ENCODE measurements around the gene KIF18B.
"Not testable (repeated sequence)": the region's sequence is repeated elsewhere in the genome, so short reads cannot be mapped to it uniquely, and the experiment has no call there.

The KIF18B gene

GRCh38 chr17:44968225-44969143 lies 20.9 kb upstream of the KIF18B start, which contains the start of gene C1QL1:
TSS of gene C1QL1 (minus strand) at chr17:44968303. CDS start at chr17:44968048, 255 bp downstream.
- peak; percentile 86 for DNase-seq

DNA sequence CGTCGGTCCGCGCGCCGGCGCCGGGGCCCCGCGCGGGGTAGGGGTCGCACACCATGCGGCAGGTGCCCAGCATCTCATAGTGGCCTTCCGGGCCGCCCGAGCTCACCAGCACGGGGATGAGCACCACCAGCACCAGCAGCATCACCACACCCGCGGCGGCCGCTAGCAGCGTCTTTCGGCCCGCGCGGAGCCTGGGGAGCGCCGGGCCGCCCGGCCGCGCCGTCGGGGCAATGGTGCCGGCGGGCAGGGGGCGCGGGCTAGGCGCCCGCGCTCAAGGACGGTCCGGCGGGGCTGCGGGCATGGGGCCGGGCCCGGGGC lies 20.3 kb upstream of the KIF18B start:
- DNase-seq = no peak

GRCh38 chr17:44967026-44967906 lies 19.7 kb upstream of the KIF18B start:
- DNase-seq = no peak

DNA sequence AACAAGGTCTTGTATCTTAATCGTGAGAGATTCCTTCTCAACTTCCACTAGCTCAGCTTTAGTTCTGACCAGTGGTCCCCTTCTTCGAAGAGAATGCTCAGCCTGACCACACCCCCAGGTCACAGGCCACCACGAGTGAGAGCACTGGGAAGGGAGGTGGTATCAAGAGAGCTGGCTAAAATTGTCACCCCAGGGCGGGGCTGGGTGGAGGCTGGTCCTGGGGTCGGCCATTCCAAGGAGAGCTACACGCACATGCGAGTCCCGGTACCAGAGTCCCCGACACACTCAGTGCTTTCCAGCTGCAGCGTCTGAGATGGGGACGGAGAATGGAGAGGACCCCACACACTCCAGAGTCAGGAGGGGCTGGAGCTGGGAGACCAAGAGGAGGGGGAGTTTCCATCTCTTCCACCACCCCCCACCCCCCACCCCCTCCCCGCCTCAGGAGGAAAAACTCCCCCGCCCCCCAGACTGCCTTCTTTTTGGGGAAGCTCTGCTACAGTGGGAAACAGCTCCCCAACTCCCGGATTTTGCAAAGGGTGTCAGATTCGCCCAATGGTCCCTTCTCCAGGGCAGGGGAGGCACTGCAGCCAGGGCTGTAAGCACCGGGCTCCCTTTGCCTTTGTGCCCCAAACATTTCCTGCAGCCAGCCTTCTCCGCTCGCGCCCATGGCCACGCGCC lies 18.9 kb upstream of the KIF18B start:
- no peak for DNase-seq

GRCh38 chr17:44965481-44966234 lies 18.1 kb upstream of the KIF18B start:
- no peak for DNase-seq

GRCh38 chr17:44961921-44962350 lies 14.4 kb upstream of the KIF18B start:
- DNase-seq = no peak

GRCh38 chr17:44960691-44961090 lies 13.1 kb upstream of the KIF18B start:
- no peak for DNase-seq

GRCh38 chr17:44959821-44960531 lies 12.4 kb upstream of the KIF18B start:
- no peak for DNase-seq

DNA sequence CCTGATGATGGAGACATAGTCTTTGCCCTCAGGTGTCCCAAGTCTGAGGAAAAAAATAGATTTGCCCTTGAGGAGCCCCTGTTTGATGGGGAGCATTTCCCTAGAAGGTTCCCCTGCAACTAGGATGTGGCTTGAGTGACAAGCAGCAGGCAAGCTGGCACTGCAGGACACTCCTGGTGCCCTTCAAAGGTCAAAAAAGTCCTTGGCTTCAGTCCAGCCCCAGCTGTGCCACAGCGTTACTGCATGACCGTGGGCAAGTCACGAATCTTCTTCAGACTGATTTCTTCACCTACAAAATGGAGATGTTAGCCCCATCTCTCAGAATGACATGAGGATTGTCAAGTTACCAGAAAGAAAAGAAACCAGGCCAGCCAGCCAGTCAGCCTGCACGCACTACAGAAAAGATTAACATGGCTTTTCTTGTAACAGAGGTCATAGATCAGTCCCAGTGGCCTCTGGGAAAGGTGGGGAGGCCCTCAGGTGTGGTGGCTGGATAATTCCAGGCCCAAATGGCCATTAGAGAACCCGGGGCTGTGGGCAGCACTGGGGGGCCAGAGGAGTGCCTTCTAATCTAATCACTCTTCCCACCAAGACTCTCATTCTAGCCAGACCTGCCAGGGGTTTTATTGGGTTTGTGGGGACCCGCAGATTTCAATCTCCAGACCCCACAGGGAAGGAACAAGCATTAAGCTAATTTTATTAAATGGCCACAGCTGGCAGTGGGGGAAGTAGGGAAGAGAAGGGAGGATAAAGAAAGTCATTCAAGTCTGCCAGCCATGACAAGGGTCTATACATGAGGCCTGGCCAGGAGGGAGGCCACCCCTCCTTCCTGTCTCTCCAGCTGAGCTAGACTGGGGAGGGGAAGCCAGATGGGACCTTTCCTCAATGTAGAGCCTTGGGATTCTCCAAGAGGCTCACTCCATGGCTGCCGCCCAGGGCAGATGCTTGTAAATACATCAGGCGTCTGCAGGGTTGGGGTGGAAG lies 9.7 kb upstream of the KIF18B start:
- DNase-seq = no peak

GRCh38 chr17:44955674-44956425 lies 8.3 kb upstream of the KIF18B start:
- no peak for DNase-seq

DNA sequence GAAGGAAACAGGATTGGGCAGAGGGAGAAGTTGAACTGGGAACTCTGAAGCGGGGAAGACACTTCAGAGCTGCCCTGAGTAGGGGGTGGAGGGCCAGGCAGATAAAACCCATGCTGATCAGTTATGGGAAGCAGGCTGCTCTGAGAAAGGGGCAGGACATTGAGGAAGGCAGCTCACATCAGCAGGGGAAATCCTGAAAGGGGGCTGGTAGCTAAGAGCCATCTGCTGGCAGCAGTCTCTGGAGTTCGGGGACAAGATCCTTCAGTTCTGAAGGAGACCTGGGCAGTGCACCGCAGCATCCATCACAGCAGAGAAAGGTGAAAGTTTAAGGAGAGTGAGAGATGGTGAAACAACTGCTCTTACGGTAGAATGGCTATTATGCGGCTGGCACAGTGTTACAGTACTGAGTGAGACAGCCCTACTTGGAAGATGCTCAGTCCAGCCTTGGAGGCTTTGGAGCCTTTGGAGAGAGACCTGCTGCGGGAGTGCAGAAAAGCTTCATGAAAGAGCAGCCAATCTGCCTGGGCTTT lies 5.4 kb upstream of the KIF18B start:
- no peak for DNase-seq

GRCh38 chr17:44948315-44948795 lies 782 bp upstream of the KIF18B start:
- DNase-seq = no peak

DNA sequence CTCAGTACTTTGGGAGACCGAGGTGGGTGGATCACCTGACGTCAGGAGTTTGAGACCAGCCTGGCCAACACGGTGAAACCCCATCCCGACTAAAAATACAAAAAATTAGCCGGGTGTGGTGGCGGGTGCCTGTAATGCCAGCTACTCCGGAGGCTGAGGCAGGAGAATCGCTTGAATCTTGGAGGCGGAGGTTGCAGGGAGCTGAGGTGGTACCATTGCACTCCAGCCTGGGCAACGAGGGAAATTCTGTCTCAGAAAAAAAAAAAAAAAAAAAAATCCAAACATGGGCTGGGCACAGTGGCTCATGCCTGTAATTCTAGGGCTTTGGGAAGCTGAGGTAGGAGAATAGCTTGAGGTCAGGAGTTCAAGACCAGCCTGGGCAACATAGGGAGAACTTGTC lies 1.9 kb downstream of the KIF18B start:
- DNase-seq = not testable (repeated sequence)

- DNase-seq = no peak
Observed at GRCh38 chr17:44942456-44942855, 5.1 kb downstream of the KIF18B start.

- DNase-seq = no peak
Observed at GRCh38 chr17:44941712-44942331, 5.8 kb downstream of the KIF18B start.

GRCh38 chr17:44940768-44941167 lies 6.8 kb downstream of the KIF18B start:
- no peak for DNase-seq

- DNase-seq = peak; percentile 68
Observed at GRCh38 chr17:44940317-44940716, 7.3 kb downstream of the KIF18B start.

DNA sequence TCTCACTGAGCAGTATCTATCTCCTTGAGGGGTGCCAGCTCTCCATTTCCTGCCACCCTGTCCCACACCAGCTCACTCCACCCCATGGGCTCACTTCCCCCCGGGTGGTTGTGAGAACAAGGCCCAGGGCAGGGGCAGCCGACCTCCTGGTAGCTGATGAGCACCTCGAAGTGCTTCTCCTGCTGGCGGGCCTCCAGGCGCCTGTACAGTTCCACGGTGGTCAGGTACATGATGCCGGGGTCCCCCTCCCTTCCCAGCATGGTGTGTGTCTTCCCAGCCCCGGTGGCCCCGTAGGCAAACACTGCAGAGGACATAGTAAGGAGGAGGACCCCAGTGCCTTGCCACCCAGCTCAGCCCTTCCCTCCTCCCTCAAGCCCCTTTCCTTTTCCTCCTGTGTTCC lies 12.5 kb downstream of the KIF18B start:
- no peak for DNase-seq

- no peak for DNase-seq
Observed at GRCh38 chr17:44934745-44935105, 12.8 kb downstream of the KIF18B start.
